Right cardiac atrium (tissue), 5 donors: Measurements from ENCODE around the gene GRIK2. TPM values are rescaled to one million over a fixed set of nuclear protein-coding genes. Genes with fewer than 3 reads are reported as not detected.
A peak's percentile ranks its signal among the peaks of the same experiment; 100 is the strongest.

Experiments used
- ATAC-seq, 2 donors: fragments of 200-7000 bp; cut with Tn5 transposase; one replicate each; pipeline versions ENCODE4 v1.8.0 to v1.9.1; 2020; ENCODE audit warnings: moderate library complexity in 2 of 2, mild to moderate bottlenecking in 1 of 2
- DNase-seq, 3 donors: peaks; one replicate each; pipeline ENCODE4 v3.0.0-alpha.2; 2020
- H3K27ac ChIP-seq: one replicate; pipeline ENCODE4 v1.5.1; 2013; ENCODE audit warnings: mild to moderate bottlenecking, low read length, control low read depth, moderate library complexity
- H3K27me3 ChIP-seq: one replicate; pipeline ENCODE4 v1.6.1; 2013; ENCODE audit not compliant: control insufficient read depth, insufficient read depth
- H3K4me1 ChIP-seq: one replicate; pipeline ENCODE4 v1.6.1; 2013; ENCODE audit warnings: low read length; ENCODE audit not compliant: control insufficient read depth, insufficient read depth
- H3K4me3 ChIP-seq: one replicate; pipeline ENCODE4 v1.5.1; 2013; ENCODE audit warnings: low read length, control low read depth
- H3K9me3 ChIP-seq: one replicate; pipeline ENCODE4 v1.6.1; 2013; ENCODE audit warnings: low read length; ENCODE audit not compliant: control insufficient read depth
- WGBS: extraction: QIAGEN DNeasy Blood & Tissue Kit; methylation state at CpG from one replicate; pipeline ENCODE4 v1.1.7; 2013; 5-methylcytosine and 5-hydroxymethylcytosine counted together
- intact Hi-C, 4 donors: fragments of 100-400 bp; cut with DNase I; formaldehyde crosslinking; loops; one replicate each; pipeline versions ENCODE4 v1.11.0 to v1.14.0; 2022 to 2023
- polyA plus RNA-seq: library from polyadenylated mRNA; stranded (reverse); fragments of 200-250 nt; gene quantifications from one replicate; pipeline ENCODE4 v1.2.3, GENCODE V29; 2013
- total RNA-seq, 4 donors: library from RNA; stranded (reverse); fragmentation: NEBNext Ultra II Directional; extraction: Animal tissue kit (Norgen Biotek cat#: 25700); gene quantifications; one replicate each; pipeline ENCODE4 v1.2.1, GENCODE V29; 2021
- donor health status: healthy with polysubstance abuse.
- donor health status: DM: no; HTN: yes; CAD: no.
- donor health status: DM: no; HTN: no; CAD: no.
- donor health status: DM: no; HTN: yes; CAD: no; lungs with severe emphysema.
- donor health status: DM: yes; HTN: yes; CAD: no.

Gene GRIK2
- total and polyA plus RNA-seq, 5 donors, result 7.6 to 26.7 (median 15.2) TPM

DNA sequence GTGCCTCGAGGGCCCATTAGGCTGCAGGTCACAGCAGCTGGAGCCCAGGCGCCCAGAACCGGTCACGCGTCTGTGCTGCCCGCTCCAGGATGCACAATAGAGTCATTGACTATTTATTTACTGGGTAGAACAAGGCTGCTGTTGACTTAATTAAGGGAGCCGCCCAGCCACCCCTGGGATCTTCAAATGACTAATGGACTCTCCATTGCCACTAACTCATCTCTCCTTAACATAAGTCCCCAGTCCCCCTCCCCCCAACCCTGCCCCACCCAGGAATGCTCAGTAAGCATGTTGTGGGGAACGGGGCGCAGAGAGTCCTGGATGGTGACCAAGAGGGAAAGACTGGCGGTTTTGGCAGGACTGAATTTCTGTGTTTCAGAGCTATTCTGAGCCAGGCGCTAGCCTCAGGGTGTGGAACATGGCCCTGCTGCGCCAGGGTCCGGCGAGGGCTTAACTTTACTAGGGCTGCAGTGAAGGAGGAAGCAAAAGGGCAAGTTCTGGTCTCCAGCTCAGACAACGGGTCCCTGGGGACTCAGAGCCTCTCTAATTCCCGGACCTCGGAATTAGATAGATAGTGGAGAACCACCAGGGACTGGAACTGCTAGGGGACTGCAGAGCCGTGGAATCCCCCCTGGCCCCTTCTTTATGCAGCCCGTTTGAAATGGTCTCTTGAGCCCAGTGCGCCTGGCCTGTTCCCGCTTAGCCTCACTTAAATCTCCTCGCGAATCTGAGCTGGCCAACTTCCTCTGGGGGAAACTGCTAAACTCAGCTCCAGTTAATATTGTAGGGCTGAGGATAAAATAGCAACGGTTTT, 1.5 kb upstream of the GRIK2 start:
- no peaks in the 10 kb centered on the region for H3K9me3 ChIP-seq
- WGBS, result 5% methylated on average over 24 of the region's 24 CpGs
- no peaks in the 10 kb centered on the region for H3K27me3 ChIP-seq
- no peak overlapping the region for H3K27ac ChIP-seq
- peaks cover 3% of the 10 kb centered on the region for H3K4me1 ChIP-seq
- peak in 1 of 2 donors; percentile 10 for ATAC-seq
- DNase-seq, result peak in 2 of 3 donors; percentile 36 to 40
- peak overlapping the region; percentile 62 for H3K4me3 ChIP-seq
- intact Hi-C loops, result loop anchor here in 1 of 4 donors (10.0 kb wide), 1 partner anchor 353 kb away; no protein-coding TSS in a partner anchor

GRCh38 chr6:101392586-101393230, 800 bp upstream of the GRIK2 start:
- WGBS, result 2% methylated on average over 26 of the region's 26 CpGs
- Histone ChIP-seq H3K4me3 (peak overlapping the region; percentile 62), H3K27ac (no peak overlapping the region), H3K27me3 (no peaks in the 10 kb centered on the region), H3K9me3 (no peaks in the 10 kb centered on the region), H3K4me1 (peaks cover 3% of the 10 kb centered on the region)
- DNase-seq (peak in 1 of 3 donors; percentile 28), ATAC-seq (peak; percentile 7 to 34)
- intact Hi-C loops, result loop anchor here in 1 of 4 donors (10.0 kb wide), 1 partner anchor 352 kb away; no protein-coding TSS in a partner anchor

GRCh38 chr6:101393829-101394251, 332 bp downstream of the GRIK2 start:
- under 1% methylated on average over 28 of the region's 28 CpGs for WGBS
- no peaks in the 10 kb centered on the region for H3K27me3 ChIP-seq
- intact Hi-C loops, result loop anchor here in 1 of 4 donors (10.0 kb wide), 1 partner anchor 351 kb away; no protein-coding TSS in a partner anchor

DNA sequence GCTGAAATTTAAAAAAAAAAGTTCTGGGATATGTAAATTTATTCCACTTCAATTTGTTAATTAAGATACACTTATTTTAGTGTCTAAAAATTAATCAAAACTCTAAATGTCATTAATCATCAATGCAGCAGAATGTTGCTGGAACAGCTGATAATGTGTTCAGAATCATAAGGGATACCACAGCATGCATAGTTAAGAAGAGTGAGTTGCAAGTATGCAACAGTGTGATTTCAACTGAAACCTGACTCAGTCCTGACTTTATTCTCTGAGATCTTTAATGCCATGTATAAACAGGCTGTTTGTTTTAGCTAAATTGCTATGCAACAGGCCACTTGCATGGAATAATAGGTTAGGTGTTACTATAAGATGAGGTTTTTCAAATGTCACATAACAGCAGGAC, 1.4 kb downstream of the GRIK2 start:
- Histone ChIP-seq H3K4me3 (no peak overlapping the region), H3K27me3 (no peaks in the 10 kb centered on the region), H3K9me3 (no peaks in the 10 kb centered on the region), H3K4me1 (peaks cover 3% of the 10 kb centered on the region), H3K27ac (no peak overlapping the region)
- intact Hi-C loops, result loop anchor here in 1 of 4 donors (10.0 kb wide), 1 partner anchor 350 kb away; no protein-coding TSS in a partner anchor
- ATAC-seq, result no peak
- DNase-seq, result no peak

More at GRCh38 chr6:101393829-101394251, 332 bp downstream of the GRIK2 start:
- Histone ChIP-seq H3K4me3 (peak overlapping the region; percentile 62), H3K27ac (no peak overlapping the region), H3K9me3 (no peaks in the 10 kb centered on the region), H3K4me1 (peaks cover 3% of the 10 kb centered on the region)
- ATAC-seq (peak; percentile 46 to 60), DNase-seq (peak in 2 of 3 donors; percentile 35 to 43)

GRCh38 chr6:101395345-101395744, 1.8 kb downstream of the GRIK2 start:
- Histone ChIP-seq H3K27ac (no peak overlapping the region), H3K4me1 (peaks cover 3% of the 10 kb centered on the region), H3K27me3 (no peaks in the 10 kb centered on the region), H3K4me3 (no peak overlapping the region), H3K9me3 (no peaks in the 10 kb centered on the region)
- intact Hi-C loops, result loop anchor here in 1 of 4 donors (10.0 kb wide), 1 partner anchor 349 kb away; no protein-coding TSS in a partner anchor
- no peak for ATAC-seq
- no peak for DNase-seq

- no peaks in the 10 kb centered on the region for H3K9me3 ChIP-seq
- peaks cover 3% of the 10 kb centered on the region for H3K4me1 ChIP-seq
- under 1% methylated on average over 3 of the region's 3 CpGs for WGBS
- peak; percentile 60 to 85 (median 74) for DNase-seq
- H3K27ac ChIP-seq, result no peak overlapping the region
- H3K27me3 ChIP-seq, result no peaks in the 10 kb centered on the region
- intact Hi-C loops, result loop anchor here in 1 of 4 donors (10.0 kb wide), 1 partner anchor 348 kb away; no protein-coding TSS in a partner anchor
- H3K4me3 ChIP-seq, result no peak overlapping the region
- ATAC-seq, result no peak
These were observed 3.2 kb downstream of the GRIK2 start for GRCh38 chr6:101396548-101397173.

DNA sequence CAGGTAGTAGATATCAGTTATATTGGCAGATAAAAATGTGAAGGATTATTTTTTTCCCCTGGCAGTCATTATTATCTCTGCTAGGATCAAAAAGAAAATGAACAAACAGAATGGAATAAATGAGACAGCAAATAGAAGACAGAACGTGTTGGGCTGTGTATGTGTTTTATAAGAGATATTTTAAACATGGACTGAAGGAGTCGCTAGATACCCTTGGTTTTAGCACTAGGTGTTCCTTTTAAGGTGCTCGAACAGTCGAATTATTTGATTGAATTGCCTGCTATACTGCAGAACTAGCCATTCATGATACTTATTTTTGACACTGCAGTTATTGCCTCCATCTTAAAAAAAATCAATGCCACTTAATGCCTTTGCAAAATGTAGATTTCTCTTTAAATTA, 3.7 kb downstream of the GRIK2 start:
- no peaks in the 10 kb centered on the region for H3K27me3 ChIP-seq
- intact Hi-C loops, result loop anchor here in 1 of 4 donors (10.0 kb wide), 1 partner anchor 348 kb away; no protein-coding TSS in a partner anchor
- no peaks in the 10 kb centered on the region for H3K9me3 ChIP-seq
- ATAC-seq (no peak), DNase-seq (no peak)
- 15% methylated on average over 4 of the region's 4 CpGs for WGBS
- no peak overlapping the region for H3K27ac ChIP-seq
- H3K4me1 ChIP-seq, result peaks cover 3% of the 10 kb centered on the region
- no peak overlapping the region for H3K4me3 ChIP-seq

- no peaks in the 10 kb centered on the region for H3K4me1 ChIP-seq
- no peak for DNase-seq
- 9% methylated on average over 43 of the region's 43 CpGs for WGBS
- no peak overlapping the region for H3K27ac ChIP-seq
- no peaks in the 10 kb centered on the region for H3K27me3 ChIP-seq
- ATAC-seq, result no peak
- intact Hi-C loops, result loop anchor here in 1 of 4 donors (10.0 kb wide), 1 partner anchor 346 kb away; no protein-coding TSS in a partner anchor
- H3K9me3 ChIP-seq, result no peaks in the 10 kb centered on the region
- peak overlapping the region; percentile 19 for H3K4me3 ChIP-seq
These were observed 5.5 kb downstream of the GRIK2 start for GRCh38 chr6:101398716-101399615.

GRCh38 chr6:101399616-101400162, 6.2 kb downstream of the GRIK2 start:
- no peaks in the 10 kb centered on the region for H3K9me3 ChIP-seq
- no peaks in the 10 kb centered on the region for H3K27me3 ChIP-seq
- ATAC-seq (no peak), DNase-seq (peak in 1 of 3 donors; percentile 36)
- H3K4me1 ChIP-seq, result no peaks in the 10 kb centered on the region
- H3K4me3 ChIP-seq, result peak overlapping the region; percentile 19
- no peak overlapping the region for H3K27ac ChIP-seq
- intact Hi-C loops, result loop anchor here in 1 of 4 donors (10.0 kb wide), 1 partner anchor 345 kb away; no protein-coding TSS in a partner anchor
- 8% methylated on average over 30 of the region's 30 CpGs for WGBS
